SK-N-MC (cell line): Measurements from ENCODE around the gene PLP2.

Experiments used
- EZH2 ChIP-seq: fragments of 200-600 bp; sonication (generic); IDR thresholded peaks from one replicate; pipeline ENCODE4 v1.6.1; 2017; ENCODE audit warnings: antibody characterized with exemption
- FOXP2 ChIP-seq: optimal IDR thresholded peaks from 2 replicates; pipeline ENCODE3; 2011; ENCODE audit warnings: mild to moderate bottlenecking, moderate library complexity; ENCODE audit not compliant: insufficient read depth; ENCODE audit errors: extremely low read length, control extremely low read depth
- POLR2AphosphoS5 ChIP-seq: IDR thresholded peaks from 2 replicates; pipeline ENCODE4 v1.6.1; 2012; ENCODE audit warnings: mild to moderate bottlenecking, low read depth, low read length, borderline replicate concordance

DNA sequence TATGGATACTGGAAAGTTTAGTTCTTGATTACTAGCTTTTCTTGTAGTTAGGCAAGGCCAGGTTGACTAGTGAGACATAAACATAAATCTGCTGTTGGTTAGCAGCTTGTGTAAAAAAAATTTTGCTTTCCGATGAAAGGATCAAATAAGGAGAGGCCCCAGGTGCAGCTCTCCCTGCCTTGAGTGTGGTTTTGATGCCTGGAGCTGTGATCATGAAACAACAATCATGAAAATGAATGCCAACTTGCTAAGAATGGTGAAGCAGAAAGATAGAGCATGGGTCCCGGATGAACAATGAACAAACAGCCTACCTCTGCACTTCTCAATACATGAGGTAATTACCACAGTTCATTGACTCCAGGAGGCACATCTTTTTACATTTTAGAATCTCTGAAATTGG lies 42.7 kb downstream of the PLP2 start:
- no peak for TF ChIP-seq POLR2AphosphoS5
- TF ChIP-seq EZH2 = no peak
- TF ChIP-seq FOXP2 = no peak
